Kidney capillary endothelial cell (primary cell): ENCODE data around the gene AKR1C3.
"Not testable (repeated sequence)": the region's sequence is repeated elsewhere in the genome, so short reads cannot be mapped to it uniquely, and the experiment has no call there.

Experiments
- DNase-seq: peaks from one replicate; pipeline ENCODE4 v3.0.0-alpha.2; 2018; ENCODE audit warnings: low spot score

AKR1C3 gene

DNA sequence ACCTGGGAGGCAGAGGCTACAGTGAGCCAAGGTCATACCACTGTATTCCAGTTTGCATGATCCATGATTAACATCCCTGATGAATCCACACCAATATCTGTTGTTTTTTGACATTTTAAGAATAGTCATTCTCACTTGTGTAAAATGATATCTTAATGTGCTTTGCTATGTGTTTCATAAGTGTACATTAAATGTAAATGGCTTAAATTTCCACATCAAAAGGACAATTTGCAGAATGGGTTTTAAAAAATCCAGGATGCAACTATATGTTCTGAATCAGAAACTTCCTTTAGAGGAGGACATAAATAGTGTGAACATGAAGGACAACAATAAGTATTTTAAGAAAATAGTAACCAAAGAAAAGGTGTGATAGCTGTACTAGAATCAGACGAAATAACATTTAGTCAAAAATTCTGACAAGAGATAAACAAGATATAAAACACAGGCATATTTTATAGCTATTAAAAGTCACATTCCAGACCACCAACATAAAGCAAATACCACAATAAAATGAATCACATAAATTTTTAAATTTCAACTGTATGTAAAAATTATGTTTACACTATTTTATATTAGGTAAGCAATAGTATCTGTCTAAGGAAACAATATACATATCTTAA lies 42.4 kb downstream of the AKR1C3 start:
- no peak for DNase-seq

- DNase-seq: not testable (repeated sequence)
These were observed 43.5 kb downstream of the AKR1C3 start for GRCh38 chr10:5137699-5138098.

DNA sequence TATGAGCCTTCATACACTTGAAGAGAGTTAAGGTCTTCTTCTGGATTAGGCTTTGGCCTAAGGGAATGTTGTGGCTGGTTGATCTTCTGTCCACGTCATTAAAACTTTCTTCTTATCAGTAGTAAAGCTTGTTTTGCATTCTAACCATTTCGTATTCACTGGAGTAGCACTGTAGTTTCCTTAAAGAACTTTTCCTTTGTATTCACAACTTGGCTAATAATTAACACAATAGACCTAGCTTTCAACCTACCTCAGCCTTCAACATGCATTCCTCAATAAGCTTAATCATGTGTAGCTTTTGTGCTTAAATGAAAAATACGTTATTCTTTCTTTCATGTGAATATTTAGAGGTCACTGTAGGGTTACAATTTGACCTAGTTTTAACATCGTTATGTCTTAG lies 48.0 kb downstream of the AKR1C3 start:
- no peak for DNase-seq

GRCh38 chr10:5143137-5143536 lies 48.9 kb downstream of the AKR1C3 start:
- no peak for DNase-seq

GRCh38 chr10:5146920-5147254 lies 52.7 kb downstream of the AKR1C3 start:
- no peak for DNase-seq

- no peak for DNase-seq
These were observed 53.2 kb downstream of the AKR1C3 start for GRCh38 chr10:5147255-5147980.

DNA sequence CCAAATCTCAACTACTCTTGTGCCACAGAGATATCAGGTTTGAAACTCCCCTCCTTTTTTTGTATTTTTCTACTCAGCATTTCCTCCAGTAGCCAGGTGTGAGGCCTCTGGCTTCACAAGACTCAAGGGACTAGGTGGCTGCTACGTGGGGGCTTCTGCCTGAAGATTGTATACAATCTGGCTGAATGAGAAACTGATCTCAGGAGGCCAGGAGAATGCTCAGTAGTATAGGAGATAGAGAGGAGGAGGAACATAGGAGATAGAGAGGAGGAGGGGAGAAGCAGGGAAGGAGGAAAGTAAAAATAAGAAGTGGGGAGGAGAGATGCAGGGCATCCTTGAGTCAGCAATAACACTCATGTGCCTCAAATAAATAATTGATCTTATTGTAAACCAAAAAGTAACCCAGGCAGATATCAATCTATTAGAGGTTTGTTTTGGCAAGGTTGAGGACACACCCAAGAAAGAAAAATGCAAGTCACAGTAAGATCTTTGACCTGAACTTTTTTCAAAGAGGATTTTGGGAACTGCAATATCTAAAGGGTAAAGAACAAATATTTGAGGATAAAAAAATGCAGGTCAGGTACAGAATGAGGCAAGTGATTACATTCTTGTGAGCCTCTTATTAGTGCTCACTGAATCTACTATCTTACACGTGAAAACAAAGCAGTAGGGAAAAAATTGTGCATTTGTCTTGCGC lies 53.9 kb downstream of the AKR1C3 start:
- no peak for DNase-seq

DNA sequence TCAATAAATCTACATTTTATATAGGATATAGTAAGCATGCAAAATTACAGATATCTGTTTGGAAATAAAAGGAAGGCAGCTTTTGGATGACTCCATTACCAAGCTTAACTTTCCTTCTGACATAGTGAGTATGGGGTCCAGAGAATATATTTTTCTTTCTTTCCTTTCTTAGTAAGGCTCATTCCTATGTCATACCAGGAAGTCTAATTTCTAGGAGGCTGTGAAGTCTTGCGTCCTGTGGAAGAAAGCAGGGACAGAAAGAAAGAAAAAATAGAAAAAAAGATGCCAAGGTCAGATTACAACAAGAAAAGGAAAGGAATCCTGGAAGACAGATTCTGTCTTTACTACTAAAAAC lies 54.4 kb downstream of the AKR1C3 start:
- no peak for DNase-seq

DNA sequence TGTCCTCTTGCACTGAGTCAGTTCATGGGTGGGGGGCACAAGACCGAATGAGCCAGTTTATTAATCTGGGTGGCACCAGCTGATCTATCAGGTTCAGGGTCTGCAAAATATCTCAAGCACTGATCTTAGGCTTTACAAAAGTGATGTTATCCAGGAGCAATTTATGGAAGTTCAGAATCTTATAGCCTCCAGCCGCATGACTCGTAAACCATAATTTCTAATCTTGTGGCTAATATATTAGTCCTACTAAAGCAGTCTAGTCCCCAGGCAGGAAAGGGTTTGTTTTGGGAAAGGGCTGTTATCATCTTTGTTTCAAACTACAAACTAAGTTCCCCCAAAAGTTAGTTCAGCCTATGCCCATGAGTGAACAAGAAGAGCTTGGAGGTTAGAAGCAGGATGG lies 56.9 kb downstream of the AKR1C3 start:
- DNase-seq: no peak

DNA sequence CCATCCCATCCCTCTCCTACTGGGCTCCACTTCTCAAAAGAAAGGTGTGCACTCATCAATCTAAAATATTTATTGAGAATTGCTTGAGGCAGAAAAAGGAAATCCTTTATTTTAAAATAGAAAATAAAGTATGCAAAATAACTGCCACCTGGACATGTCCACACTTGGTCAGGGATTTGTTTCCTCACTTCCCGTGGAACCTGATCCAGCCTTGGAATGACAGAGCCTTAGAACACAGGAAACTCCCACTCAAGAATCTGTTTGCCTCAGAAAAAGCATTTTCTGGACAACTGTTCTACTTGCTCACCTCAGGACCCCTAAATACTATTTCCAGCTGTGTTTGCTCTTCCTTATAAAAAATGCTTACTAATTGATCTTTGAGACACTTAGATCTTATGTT lies 61.7 kb downstream of the AKR1C3 start:
- DNase-seq: no peak
